ENCODE results near the gene COMT. TPM values are rescaled to one million over a fixed set of nuclear protein-coding genes. Genes with fewer than 3 reads are reported as not detected.

Gene COMT
- total RNA-seq, 1 donor from 2014 or later, result 150 TPM

DNA sequence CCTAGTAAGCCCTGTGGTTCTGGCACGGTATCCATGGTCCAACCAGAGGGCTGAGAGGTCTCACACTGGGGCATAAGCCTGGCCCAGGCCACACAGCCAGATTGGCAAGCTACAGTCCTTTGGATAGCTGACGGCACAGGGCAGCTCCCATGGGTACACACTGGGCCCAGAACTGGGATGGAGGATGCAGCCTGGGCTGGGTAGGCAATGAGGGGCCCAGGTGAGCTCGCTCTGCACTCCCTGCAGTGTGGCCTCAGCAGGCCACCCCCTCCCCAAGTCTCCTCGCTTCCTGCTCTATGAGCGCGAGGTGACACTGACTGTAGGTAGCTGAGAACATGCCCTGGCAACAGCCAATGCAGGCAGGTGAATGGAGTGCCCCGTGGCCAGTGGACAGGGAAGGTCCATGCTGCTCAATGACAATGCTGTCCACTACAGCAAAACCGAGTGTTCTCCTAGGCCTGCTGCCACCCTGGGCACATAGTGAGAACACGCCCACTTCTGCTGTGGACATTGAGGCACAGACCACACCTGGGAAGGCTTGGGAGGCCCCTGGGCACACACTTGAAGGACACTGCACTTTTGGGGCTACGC lies 71.3 kb downstream of the COMT start:
- Histone ChIP-seq H3K36me3 (no peaks in the 10 kb centered on the region), H3K27me3 (no peaks in the 10 kb centered on the region), H3K9me3 (no peaks in the 10 kb centered on the region), H3K4me1 (peaks cover 6 to 15% of the 10 kb centered on the region in 2 donors), H3K4me3 (no peak overlapping the region), H3K27ac (no peak overlapping the region)
- intact Hi-C loops (cut with DNase I), result loop anchor here (1.0 kb wide), 1 partner anchor 43 kb away; no protein-coding TSS in a partner anchor
- TF ChIP-seq, protein P1, sequence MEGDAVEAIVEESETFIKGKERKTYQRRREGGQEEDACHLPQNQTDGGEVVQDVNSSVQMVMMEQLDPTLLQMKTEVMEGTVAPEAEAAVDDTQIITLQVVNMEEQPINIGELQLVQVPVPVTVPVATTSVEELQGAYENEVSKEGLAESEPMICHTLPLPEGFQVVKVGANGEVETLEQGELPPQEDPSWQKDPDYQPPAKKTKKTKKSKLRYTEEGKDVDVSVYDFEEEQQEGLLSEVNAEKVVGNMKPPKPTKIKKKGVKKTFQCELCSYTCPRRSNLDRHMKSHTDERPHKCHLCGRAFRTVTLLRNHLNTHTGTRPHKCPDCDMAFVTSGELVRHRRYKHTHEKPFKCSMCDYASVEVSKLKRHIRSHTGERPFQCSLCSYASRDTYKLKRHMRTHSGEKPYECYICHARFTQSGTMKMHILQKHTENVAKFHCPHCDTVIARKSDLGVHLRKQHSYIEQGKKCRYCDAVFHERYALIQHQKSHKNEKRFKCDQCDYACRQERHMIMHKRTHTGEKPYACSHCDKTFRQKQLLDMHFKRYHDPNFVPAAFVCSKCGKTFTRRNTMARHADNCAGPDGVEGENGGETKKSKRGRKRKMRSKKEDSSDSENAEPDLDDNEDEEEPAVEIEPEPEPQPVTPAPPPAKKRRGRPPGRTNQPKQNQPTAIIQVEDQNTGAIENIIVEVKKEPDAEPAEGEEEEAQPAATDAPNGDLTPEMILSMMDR (IDR thresholded peaks at IDR 0.05), result no peak
- DNase-seq (ENCODE audit: low spot score in 2 of 2), result no peak

DNA sequence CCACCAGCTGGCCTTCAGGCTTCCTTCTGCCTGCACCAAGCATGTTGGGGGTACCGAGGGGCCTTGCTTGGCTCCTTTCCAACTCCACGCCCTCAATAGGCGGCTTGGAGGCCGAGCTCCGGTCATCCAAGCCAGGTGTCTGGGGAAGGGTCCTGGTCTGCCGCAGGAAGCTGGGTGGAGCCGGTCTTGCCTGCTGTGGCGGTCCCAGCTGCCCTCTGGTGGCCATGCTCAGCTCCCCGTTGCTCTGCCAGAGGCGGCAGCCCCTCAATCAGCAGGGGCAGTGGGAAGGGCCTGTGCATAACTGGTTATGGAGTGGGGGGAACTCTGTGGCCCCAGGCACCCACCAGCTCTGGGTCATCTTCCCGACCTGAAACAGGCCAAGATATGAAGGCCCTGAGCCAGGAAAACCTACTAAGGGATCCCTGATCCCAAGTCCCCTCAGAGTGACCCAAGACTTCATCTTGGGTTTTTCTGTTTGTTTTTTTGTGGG lies 71.9 kb downstream of the COMT start:
- Histone ChIP-seq H3K4me3 (no peak overlapping the region), H3K27me3 (no peaks in the 10 kb centered on the region), H3K9me3 (no peaks in the 10 kb centered on the region), H3K4me1 (peaks cover 6 to 15% of the 10 kb centered on the region in 2 donors), H3K27ac (no peak overlapping the region), H3K36me3 (no peaks in the 10 kb centered on the region)
- intact Hi-C loops (cut with DNase I), result loop anchor here (1.0 kb wide), 1 partner anchor 43 kb away; no protein-coding TSS in a partner anchor
- peak in 1 of 2 donors; percentile 84 for DNase-seq (ENCODE audit: low spot score in 2 of 2)
- TF ChIP-seq, protein P1 (IDR thresholded peaks at IDR 0.05), result peak; percentile 89 to 99 (median 90)

DNA sequence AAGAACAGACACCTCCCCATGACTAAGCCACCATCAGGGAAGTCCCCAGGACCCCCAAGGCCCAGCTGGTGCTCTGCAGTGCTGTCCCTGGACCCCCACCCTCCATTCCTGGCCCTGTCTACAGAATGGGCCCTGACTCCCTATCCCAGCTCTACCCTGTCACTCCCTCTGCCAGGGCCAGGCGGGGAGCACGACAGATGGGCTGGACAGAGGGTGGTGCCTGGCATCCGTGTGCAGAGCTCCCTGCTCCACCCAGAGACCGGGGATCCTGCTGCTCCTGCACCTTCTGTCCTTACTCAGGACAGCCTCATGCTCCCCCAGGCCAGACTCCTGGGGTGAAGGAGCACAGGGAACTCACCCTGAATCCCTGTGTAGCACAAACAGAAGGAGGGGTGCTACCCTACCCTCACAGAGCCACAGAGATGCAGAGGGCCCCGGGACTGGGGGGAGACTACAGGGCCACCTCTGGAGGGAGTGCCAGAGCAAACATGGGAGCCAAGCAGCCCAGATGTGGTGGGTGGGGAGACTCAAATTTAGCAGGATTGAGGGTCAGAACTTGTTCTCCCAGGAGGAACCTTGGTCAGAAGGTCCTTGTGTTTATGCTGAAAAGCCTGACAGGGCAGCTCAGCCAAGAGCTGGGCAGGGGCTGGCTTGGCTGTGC lies 73.1 kb downstream of the COMT start:
- H3K4me1 ChIP-seq, result peaks cover 6 to 15% of the 10 kb centered on the region in 2 donors
- no peak overlapping the region for H3K27ac ChIP-seq
- H3K9me3 ChIP-seq, result no peaks in the 10 kb centered on the region
- TF ChIP-seq, protein P1 (IDR thresholded peaks at IDR 0.05), result no peak
- no peaks in the 10 kb centered on the region for H3K27me3 ChIP-seq
- DNase-seq (ENCODE audit: low spot score in 2 of 2), result no peak
- no peak overlapping the region for H3K4me3 ChIP-seq
- H3K36me3 ChIP-seq, result no peaks in the 10 kb centered on the region
- intact Hi-C loops (cut with DNase I), result no loop called here

DNA sequence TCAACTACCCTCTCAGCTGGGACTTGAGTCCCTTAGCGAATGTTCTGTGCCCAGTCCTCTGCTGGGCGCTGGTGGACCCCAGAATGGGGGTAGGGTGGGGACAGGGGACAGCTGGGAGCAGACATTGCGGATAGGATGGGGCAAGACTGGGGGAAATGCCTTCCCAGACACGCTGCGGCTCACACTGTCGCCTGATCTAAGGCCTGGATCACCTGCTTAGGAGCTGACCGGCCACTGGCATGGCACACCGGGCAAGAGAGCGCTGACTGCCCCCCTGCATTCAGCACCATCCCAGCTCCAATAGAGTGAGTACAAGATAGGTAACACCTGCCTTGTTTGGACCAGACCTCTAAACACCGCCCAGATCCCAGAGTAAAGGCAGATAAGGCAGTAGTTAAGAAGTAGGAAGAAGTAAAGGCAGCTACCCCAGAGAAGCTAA lies 73.6 kb downstream of the COMT start:
- Histone ChIP-seq H3K4me3 (peak overlapping the region in 1 of 2 donors; percentile 84), H3K36me3 (no peaks in the 10 kb centered on the region), H3K27ac (no peak overlapping the region), H3K4me1 (peaks cover 6 to 15% of the 10 kb centered on the region in 2 donors), H3K9me3 (no peaks in the 10 kb centered on the region), H3K27me3 (no peaks in the 10 kb centered on the region)
- TF ChIP-seq, protein P1 (IDR thresholded peaks at IDR 0.05), result no peak
- intact Hi-C loops (cut with DNase I), result no loop called here
- DNase-seq (ENCODE audit: low spot score in 2 of 2), result no peak

DNA sequence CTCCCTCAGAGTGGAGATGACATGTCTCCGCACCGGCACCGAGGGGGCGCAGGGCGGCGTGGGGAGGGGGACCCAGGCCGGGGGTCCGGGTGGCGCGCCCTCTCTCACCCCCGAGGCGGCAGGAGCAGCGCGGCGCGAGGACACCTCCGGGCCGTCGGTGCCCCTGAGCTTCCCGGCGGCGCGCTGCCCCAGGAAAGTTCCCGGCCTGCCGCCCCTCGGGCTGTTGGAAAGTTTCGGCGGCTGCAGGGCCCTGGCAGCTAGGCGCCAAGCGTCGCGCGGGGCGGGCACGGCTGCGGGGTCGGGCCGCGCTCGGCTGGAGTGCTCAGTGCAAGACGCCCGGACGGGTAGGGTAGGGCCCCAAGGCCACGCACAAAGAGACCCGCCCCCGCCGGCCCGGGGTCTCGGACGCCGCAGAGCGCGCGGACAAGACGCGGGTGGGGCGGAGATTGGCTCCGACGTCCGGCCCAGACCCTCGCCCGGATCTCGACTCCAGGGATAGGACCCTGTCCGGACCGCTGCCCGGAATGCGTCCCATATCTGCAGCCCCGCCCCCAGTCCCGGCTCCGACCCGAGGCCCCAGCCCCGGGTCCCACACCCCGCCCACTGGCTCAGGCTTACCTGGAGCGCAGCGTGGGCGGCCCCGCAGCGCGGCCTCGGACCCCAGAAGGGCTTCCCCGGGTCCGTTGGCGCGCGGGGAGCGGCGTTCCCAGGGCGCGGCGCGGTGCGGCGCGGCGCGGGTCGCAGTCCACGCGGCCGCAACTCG lies 74.6 kb downstream of the COMT start:
- H3K9me3 ChIP-seq, result no peaks in the 10 kb centered on the region
- H3K36me3 ChIP-seq, result no peaks in the 10 kb centered on the region
- H3K4me3 ChIP-seq, result peak overlapping the region; percentile 84 to 91
- peaks cover 6 to 19% of the 10 kb centered on the region in 2 donors for H3K4me1 ChIP-seq
- TF ChIP-seq, protein P1 (IDR thresholded peaks at IDR 0.05), result no peak
- no peak for DNase-seq (ENCODE audit: low spot score in 2 of 2)
- peak overlapping the region in 1 of 2 donors; percentile 21 for H3K27ac ChIP-seq
- intact Hi-C loops (cut with DNase I), result loop anchor here (2.0 kb wide), 2 partner anchors 19 to 29 kb away; no protein-coding TSS in a partner anchor
- H3K27me3 ChIP-seq, result no peaks in the 10 kb centered on the region
